Ascending aorta (tissue), 2 donors: ENCODE data around the gene EMCN. TPM values are rescaled to one million over a fixed set of nuclear protein-coding genes. Genes with fewer than 3 reads are reported as not detected.

Experiments used
- DNase-seq, 2 donors: peaks; one replicate each; pipeline ENCODE4 v3.0.0-alpha.2; 2019; ENCODE audit warnings: low spot score in 2 of 2
- H3K27ac ChIP-seq, 2 donors: fragments of 200-600 bp; sonication (generic); one replicate each; pipeline ENCODE4 v1.5.1; 2016 to 2017; ENCODE audit warnings: mild to moderate bottlenecking in 1 of 2
- H3K27me3 ChIP-seq: fragments of 200-600 bp; sonication (generic); one replicate; pipeline ENCODE4 v1.5.1; 2017
- H3K36me3 ChIP-seq, 2 donors: fragments of 200-600 bp; sonication (generic); one replicate each; pipeline ENCODE4 v1.5.1; 2016
- H3K4me1 ChIP-seq, 2 donors: fragments of 200-600 bp; sonication (generic); one replicate each; pipeline ENCODE4 v1.5.1; 2016 to 2017; ENCODE audit warnings: mild to moderate bottlenecking in 1 of 2
- H3K4me3 ChIP-seq, 2 donors: fragments of 200-600 bp; sonication (generic); one replicate each; pipeline ENCODE4 v1.5.1; 2016 to 2017; ENCODE audit warnings: mild to moderate bottlenecking in 1 of 2
- H3K9me3 ChIP-seq, 2 donors: fragments of 200-600 bp; sonication (generic); one replicate each; pipeline ENCODE4 v1.5.1; 2016
- CTCF ChIP-seq, 3 experiments: fragments of 200-600 bp in 2 of 3; fragments of 450-650 bp in 1 of 3; sonication (generic) in 2 of 3; IDR thresholded peaks; one replicate each; pipeline ENCODE4 v1.5.1; 2016 to 2019; ENCODE audit warnings: antibody characterized with exemption in 3 of 3, mild to moderate bottlenecking in 1 of 3, moderate library complexity in 1 of 3
- intact Hi-C: fragments of 100-400 bp; cut with DNase I; formaldehyde crosslinking; loops from one replicate; pipeline ENCODE4 v1.15.1; 2023
- total RNA-seq: library from RNA; depleted of rRNA; stranded (reverse); fragments of >200 nt; gene quantifications from one replicate; pipeline ENCODE4 v1.1.0, GENCODE V29; 2016

Gene EMCN
- total RNA-seq, 1 donor from 2014 or later: 24.6 TPM

GRCh38 chr4:100421361-100421978 lies 96.4 kb downstream of the EMCN start:
- DNase-seq: no peak
- H3K27ac ChIP-seq: peak overlapping the region in 1 of 2 donors; percentile 46
- no peaks in the 10 kb centered on the region for H3K9me3 ChIP-seq
- H3K4me3 ChIP-seq: peak overlapping the region in 1 of 2 donors; percentile 9
- intact Hi-C loops: loop anchor here (2.0 kb wide), 1 partner anchor 329 kb away; no protein-coding TSS in a partner anchor
- TF ChIP-seq CTCF (IDR thresholded peaks at IDR 0.05): peak in 2 of 3 experiments; percentile 46 to 49
- no peaks in the 10 kb centered on the region for H3K27me3 ChIP-seq
- no peaks in the 10 kb centered on the region for H3K36me3 ChIP-seq
- peaks cover 0 to 8% of the 10 kb centered on the region in 2 donors for H3K4me1 ChIP-seq

- intact Hi-C loops: loop anchor here (2.0 kb wide), 1 partner anchor 328 kb away; no protein-coding TSS in a partner anchor
- TF ChIP-seq CTCF (IDR thresholded peaks at IDR 0.05): no peak
Observed at GRCh38 chr4:100420571-100420970, 97.3 kb downstream of the EMCN start.

GRCh38 chr4:100417565-100417964 lies 100.3 kb downstream of the EMCN start:
- no peaks in the 10 kb centered on the region for H3K36me3 ChIP-seq
- no peak for TF ChIP-seq CTCF (IDR thresholded peaks at IDR 0.05)
- no peak overlapping the region for H3K4me3 ChIP-seq
- no peak overlapping the region for H3K27ac ChIP-seq
- no peaks in the 10 kb centered on the region for H3K27me3 ChIP-seq
- H3K9me3 ChIP-seq: no peaks in the 10 kb centered on the region
- DNase-seq: no peak
- intact Hi-C loops: no loop called here
- peaks cover 0 to 8% of the 10 kb centered on the region in 2 donors for H3K4me1 ChIP-seq

More at GRCh38 chr4:100420571-100420970, 97.3 kb downstream of the EMCN start:
- no peaks in the 10 kb centered on the region for H3K9me3 ChIP-seq
- H3K27ac ChIP-seq: peak overlapping the region in 1 of 2 donors; percentile 46
- no peak for DNase-seq
- peaks cover 0 to 8% of the 10 kb centered on the region in 2 donors for H3K4me1 ChIP-seq
- no peaks in the 10 kb centered on the region for H3K27me3 ChIP-seq
- no peaks in the 10 kb centered on the region for H3K36me3 ChIP-seq
- H3K4me3 ChIP-seq: no peak overlapping the region

GRCh38 chr4:100414016-100414790 lies 103.6 kb downstream of the EMCN start:
- Histone ChIP-seq H3K27ac (peak overlapping the region in 1 of 2 donors; percentile 28), H3K27me3 (no peaks in the 10 kb centered on the region), H3K36me3 (no peaks in the 10 kb centered on the region), H3K4me1 (no peaks in the 10 kb centered on the region), H3K4me3 (no peak overlapping the region), H3K9me3 (no peaks in the 10 kb centered on the region)
- TF ChIP-seq CTCF (IDR thresholded peaks at IDR 0.05): no peak
- intact Hi-C loops: loop anchor here (5.0 kb wide), 1 partner anchor 317 kb away; no protein-coding TSS in a partner anchor
- DNase-seq: no peak

GRCh38 chr4:100391863-100392262 lies 126.0 kb downstream of the EMCN start:
- no peaks in the 10 kb centered on the region for H3K4me1 ChIP-seq
- no peak for DNase-seq
- H3K9me3 ChIP-seq: no peaks in the 10 kb centered on the region
- H3K4me3 ChIP-seq: no peak overlapping the region
- no peak for TF ChIP-seq CTCF (IDR thresholded peaks at IDR 0.05)
- no peaks in the 10 kb centered on the region for H3K36me3 ChIP-seq
- intact Hi-C loops: no loop called here
- no peak overlapping the region for H3K27ac ChIP-seq
- no peaks in the 10 kb centered on the region for H3K27me3 ChIP-seq
